ENCODE measurements around the gene BCL2L1. TPM values are rescaled to one million over a fixed set of nuclear protein-coding genes. Genes with fewer than 3 reads are reported as not detected.
"Not testable (repeated sequence)": the region's sequence is repeated elsewhere in the genome, so short reads cannot be mapped to it uniquely, and the experiment has no call there.

BCL2L1 gene
- total and polyA plus RNA-seq, 10 of the 15 experiments (the other 5 are each of a cell fraction or from before 2014, with no cell fraction given), result 0.63 to 67.7 (median 43.6) TPM

GRCh38 chr20:31669876-31670275, 52.8 kb downstream of the BCL2L1 start (continued):
- TF ChIP-seq IRF3 (IDR thresholded peaks at IDR 0.05) (no peak), IKZF1 (conservative IDR thresholded peaks at IDR 0.05) (no peak), SPI1 (IDR thresholded peaks at IDR 0.05; ENCODE audit: borderline replicate concordance, insufficient read depth, low read depth, low read length) (no peak), MEF2B (IDR thresholded peaks at IDR 0.05; ENCODE audit: partially characterized antibody, poor library complexity, severe bottlenecking) (no peak), CBFB (IDR thresholded peaks at IDR 0.05; ENCODE audit: low read depth) (no peak), POLR2AphosphoS2 (IDR thresholded peaks at IDR 0.05; ENCODE audit: low read depth, low read length) (no peak), TARDBP (IDR thresholded peaks at IDR 0.05; ENCODE audit: borderline replicate concordance) (no peak)

- H3K4me1 ChIP-seq (ENCODE audit: control insufficient read depth, insufficient read depth, low read length); DNase-seq (ENCODE audit: low read depth, low spot score); FAIRE-seq; H3K9me3 ChIP-seq (replicated peaks; ENCODE audit: control insufficient read depth, insufficient read depth, low read length); H3K79me2 ChIP-seq (ENCODE audit: control insufficient read depth, insufficient read depth, low read length); H4K20me1 ChIP-seq (ENCODE audit: control insufficient read depth, insufficient read depth); ATAC-seq; intact Hi-C loops (cut with micrococcal nuclease; ENCODE audit: unreplicated experiment); H3K27me3 ChIP-seq (replicated peaks in 1 of 2; ENCODE audit: control insufficient read depth in 2 of 2, insufficient read depth in 2 of 2, low read length in 1 of 2); POLR2A ChIA-PET; BruUV-seq (replicated peaks); in situ Hi-C loops (cut with MboI); H3K27ac ChIP-seq (ENCODE audit: control insufficient read depth, insufficient read depth); RAD21 ChIA-PET (ENCODE audit: unreplicated experiment); H3K9ac ChIP-seq (ENCODE audit: control insufficient read depth, insufficient read depth, low read length); H3K4me2 ChIP-seq (ENCODE audit: control insufficient read depth, insufficient read depth); H2AFZ ChIP-seq (ENCODE audit: control insufficient read depth, low read depth, low read length); H3K4me3 ChIP-seq: not testable (repeated sequence)
- CTCF ChIA-PET, result interaction anchor here (0.6 to 2.2 kb wide), 3 partner anchors 21 to 56 kb away, joined by 3 to 7 read pairs (median 5); no protein-coding TSS in a partner anchor
- 100% methylated on average over 2 of the region's 2 CpGs for WGBS (ENCODE audit: insufficient coverage, insufficient replicate concordance, low lambda C conversion rate, missing lambda C conversion rate)
- SMC1A ChIA-PET (ENCODE audit: uncharacterized antibody, unreplicated experiment), result interaction anchor here (0.6 to 1.6 kb wide), 3 partner anchors 15 to 55 kb away, joined by 3 to 8 read pairs (median 3); no protein-coding TSS in a partner anchor
- peaks cover 4 to 14% of the 10 kb centered on the region in 2 experiments; a peak in 3 of 4 replicates for H3K36me3 ChIP-seq (ENCODE audit: control insufficient read depth in 2 of 2, insufficient read depth in 2 of 2, low read length in 1 of 2)
These were observed 53.7 kb downstream of the BCL2L1 start for GRCh38 chr20:31668944-31669343.
